H1 (cell line): ENCODE results near the gene ARHGEF5. TPM values are rescaled to one million over a fixed set of nuclear protein-coding genes. Genes with fewer than 3 reads are reported as not detected.

Source experiments
- CTCF ChIA-PET: fragments of 300-600 bp; sonication (Branson Sonifier 250); formaldehyde crosslinking; loops from one replicate; lab custom pipeline; 2021; ENCODE audit not compliant: partially characterized antibody; lab: Charles Lee
- POLR2A ChIA-PET: fragments of 300-600 bp; sonication (Branson Sonifier 250); formaldehyde crosslinking; loops from one replicate; lab custom pipeline; 2021; ENCODE audit warnings: inconsistent platforms; ENCODE audit not compliant: partially characterized antibody; lab: Charles Lee
- DNase-seq, 2 experiments: peaks; one replicate each; pipeline versions ENCODE4 v3.0.0 to v3.0.0-alpha.2; 2010 to 2022; ENCODE audit warnings: low spot score in 2 of 2, low read depth in 1 of 2, mixed read lengths in 1 of 2
- FAIRE-seq: peaks from 2 replicates; lab custom pipeline; 2011; peaks lifted over from hg19 to GRCh38; lab: Jason Lieb, UNC
- H2AFZ ChIP-seq: 2 replicates; pipeline ENCODE4 v1.8.1; 2012; ENCODE audit warnings: low read length, inconsistent platforms
- H2AK5ac ChIP-seq: 2 replicates; pipeline ENCODE4 v1.6.1; 2013; ENCODE audit warnings: low read depth, low read length
- H2BK120ac ChIP-seq: replicated peaks from 2 replicates; pipeline ENCODE3; 2013; ENCODE audit warnings: low read depth, low read length, inconsistent platforms
- H2BK12ac ChIP-seq: 2 replicates; pipeline ENCODE4 v1.6.1; 2013; ENCODE audit warnings: low read depth, low read length
- H2BK15ac ChIP-seq: 2 replicates; pipeline ENCODE4 v1.6.1; 2013; ENCODE audit warnings: low read length
- H2BK20ac ChIP-seq: 2 replicates; pipeline ENCODE4 v1.6.1; 2013; ENCODE audit warnings: low read length
- H2BK5ac ChIP-seq: 2 replicates; pipeline ENCODE4 v1.6.1; 2013; ENCODE audit warnings: low read depth, low read length
- H3K14ac ChIP-seq: 2 replicates; pipeline ENCODE4 v1.6.1; 2013; ENCODE audit warnings: inconsistent platforms; ENCODE audit not compliant: insufficient read length
- H3K18ac ChIP-seq: 2 replicates; pipeline ENCODE4 v1.6.1; 2013; ENCODE audit warnings: low read length; ENCODE audit errors: extremely low read depth
- H3K23ac ChIP-seq: 2 replicates; pipeline ENCODE4 v1.6.1; 2013; ENCODE audit warnings: inconsistent platforms; ENCODE audit not compliant: insufficient read length
- H3K23me2 ChIP-seq: 2 replicates; pipeline ENCODE4 v1.6.1; 2013; ENCODE audit warnings: low read depth, low read length
- H3K27ac ChIP-seq: 2 replicates; pipeline ENCODE4 v1.6.1; 2011; ENCODE audit warnings: low read depth, low read length, inconsistent platforms
- H3K27me3 ChIP-seq, 4 experiments: replicated peaks in 1 of 4; 1 replicate in 1 of 4; 2 replicates in 3 of 4; pipeline versions ENCODE4 v1.6.1 to v1.8.1; 2011 to 2013; ENCODE audit warnings: low read length in 3 of 4, mild to moderate bottlenecking in 3 of 4, inconsistent platforms in 2 of 4, mixed read lengths in 2 of 4, moderate library complexity in 1 of 4; ENCODE audit not compliant: control insufficient read depth in 3 of 4, insufficient read depth in 3 of 4; ENCODE audit errors: extremely low read depth in 1 of 4
- H3K36me3 ChIP-seq, 4 experiments: 2 replicates each; pipeline versions ENCODE4 v1.6.1 to v1.8.1; 2011 to 2013; ENCODE audit warnings: mild to moderate bottlenecking in 4 of 4, low read length in 3 of 4, moderate library complexity in 2 of 4, control low read depth in 1 of 4, inconsistent platforms in 1 of 4; ENCODE audit not compliant: insufficient read depth in 4 of 4, control insufficient read depth in 2 of 4
- H3K4ac ChIP-seq: replicated peaks from 2 replicates; pipeline ENCODE3; 2013; ENCODE audit warnings: low read length, low read depth, mixed read lengths, inconsistent platforms; ENCODE audit not compliant: insufficient read length
- H3K4me1 ChIP-seq, 4 experiments: replicated peaks in 1 of 4; 1 replicate in 1 of 4; 2 replicates in 3 of 4; pipeline versions ENCODE4 v1.6.1 to v1.8.1; 2011 to 2013; ENCODE audit warnings: low read length in 3 of 4, inconsistent platforms in 2 of 4, mixed read lengths in 1 of 4; ENCODE audit not compliant: insufficient read depth in 4 of 4, control insufficient read depth in 3 of 4
- H3K4me2 ChIP-seq, 2 experiments: 2 replicates each; pipeline versions ENCODE4 v1.6.1 to v1.8.1; 2011 to 2013; ENCODE audit warnings: low read depth in 2 of 2, low read length in 2 of 2, control low read depth in 1 of 2, inconsistent platforms in 1 of 2, mild to moderate bottlenecking in 1 of 2; ENCODE audit not compliant: insufficient read depth in 1 of 2
- H3K4me3 ChIP-seq, 4 experiments: fragments of 200-600, 300-600 bp in 1 of 4; sonication (generic), shearing (Covaris generic), sonication (Bioruptor Twin) in 1 of 4; 2 replicates each; pipeline versions ENCODE4 v1.5.1 to v1.8.1; 2011 to 2016; ENCODE audit warnings: low read length in 4 of 4, low read depth in 3 of 4, control low read depth in 2 of 4, inconsistent platforms in 2 of 4, mild to moderate bottlenecking in 2 of 4, mixed read lengths in 1 of 4, moderate library complexity in 1 of 4; ENCODE audit not compliant: insufficient read depth in 2 of 4; ENCODE audit errors: extremely low read depth in 1 of 4
- H3K56ac ChIP-seq: replicated peaks from 2 replicates; pipeline ENCODE3; 2013; ENCODE audit warnings: low read depth, mild to moderate bottlenecking, mixed read lengths, low read length, inconsistent platforms; ENCODE audit not compliant: insufficient read length
- H3K79me1 ChIP-seq: 2 replicates; pipeline ENCODE4 v1.6.1; 2013; ENCODE audit warnings: low read depth, low read length, control low read depth
- H3K79me2 ChIP-seq, 2 experiments: 2 replicates each; pipeline versions ENCODE4 v1.6.1 to v1.8.1; 2012 to 2013; ENCODE audit warnings: low read length in 2 of 2, mild to moderate bottlenecking in 2 of 2, inconsistent platforms in 1 of 2; ENCODE audit not compliant: insufficient read depth in 2 of 2, control insufficient read depth in 1 of 2
- H3K9ac ChIP-seq, 4 experiments: replicated peaks in 1 of 4; 1 replicate in 1 of 4; 2 replicates in 3 of 4; pipeline versions ENCODE4 v1.6.1 to v1.8.1; 2011 to 2013; ENCODE audit warnings: low read depth in 3 of 4, low read length in 3 of 4, control low read depth in 2 of 4, mild to moderate bottlenecking in 2 of 4, moderate library complexity in 2 of 4, inconsistent platforms in 1 of 4; ENCODE audit errors: extremely low read depth in 1 of 4
- H3K9me3 ChIP-seq, 2 experiments: 2 replicates each; pipeline versions ENCODE4 v1.6.1 to v1.8.1; 2012 to 2013; ENCODE audit warnings: mild to moderate bottlenecking in 2 of 2, moderate library complexity in 2 of 2, control low read depth in 1 of 2, inconsistent platforms in 1 of 2, low read depth in 1 of 2, low read length in 1 of 2, mixed read lengths in 1 of 2; ENCODE audit not compliant: insufficient read depth in 2 of 2
- H4K20me1 ChIP-seq, 2 experiments: replicated peaks in 1 of 2; 2 replicates each; pipeline versions ENCODE3 to v1.8.1; 2011 to 2013; ENCODE audit warnings: inconsistent platforms in 2 of 2, low read length in 2 of 2, mild to moderate bottlenecking in 1 of 2; ENCODE audit not compliant: insufficient read depth in 2 of 2, control insufficient read depth in 1 of 2
- H4K5ac ChIP-seq: 2 replicates; pipeline ENCODE4 v1.6.1; 2013; ENCODE audit warnings: low read length, low read depth, mixed read lengths, inconsistent platforms; ENCODE audit not compliant: insufficient read length
- H4K8ac ChIP-seq: 2 replicates; pipeline ENCODE4 v1.8.0; 2013; ENCODE audit warnings: mild to moderate bottlenecking, moderate library complexity, low read length, inconsistent platforms; ENCODE audit not compliant: insufficient read depth; ENCODE audit errors: extremely low read depth
- H4K91ac ChIP-seq: replicated peaks from 2 replicates; pipeline ENCODE3; 2013; ENCODE audit warnings: low read length, mixed read lengths, inconsistent platforms; ENCODE audit not compliant: insufficient read length
- CREB1 ChIP-seq: IDR thresholded peaks from 2 replicates; pipeline ENCODE4 v1.6.1; 2012; ENCODE audit warnings: inconsistent platforms
- CTBP2 ChIP-seq: IDR thresholded peaks from 2 replicates; pipeline ENCODE4 v1.7.0; 2011; ENCODE audit warnings: borderline replicate concordance, mild to moderate bottlenecking, moderate library complexity, mixed read lengths, low read length; ENCODE audit not compliant: insufficient read depth, insufficient read length
- EGR1 ChIP-seq: IDR thresholded peaks from 2 replicates; pipeline ENCODE4 v1.6.1; 2011; ENCODE audit warnings: low read depth, low read length, borderline replicate concordance
- NANOG ChIP-seq: IDR thresholded peaks from 2 replicates; pipeline ENCODE4 v1.6.1; 2011; ENCODE audit warnings: low read length, low read depth, mild to moderate bottlenecking, inconsistent platforms; ENCODE audit not compliant: insufficient read depth, poor library complexity, severe bottlenecking
- RAD21 ChIP-seq, 2 experiments: IDR thresholded peaks in 1 of 2; conservative IDR thresholded peaks in 1 of 2; 2 replicates each; pipeline ENCODE4 v1.6.1; 2011; ENCODE audit warnings: low read depth in 2 of 2, low read length in 2 of 2, improper control_type of control experiment in 1 of 2, inconsistent platforms in 1 of 2, mild to moderate bottlenecking in 1 of 2, moderate library complexity in 1 of 2
- SAP30 ChIP-seq: fragments of 300-600 bp; sonication (generic); IDR thresholded peaks from 2 replicates; pipeline ENCODE4 v1.7.1; 2012; ENCODE audit warnings: low read length, moderate library complexity, mild to moderate bottlenecking, inconsistent platforms; ENCODE audit not compliant: insufficient read depth, insufficient replicate concordance
- SRF ChIP-seq: IDR thresholded peaks from 2 replicates; pipeline ENCODE4 v1.6.1; 2011; ENCODE audit warnings: mild to moderate bottlenecking, low read depth, low read length, moderate library complexity
- TAF1 ChIP-seq: IDR thresholded peaks from 2 replicates; pipeline ENCODE4 v1.6.1; 2011; ENCODE audit warnings: mild to moderate bottlenecking, low read depth, low read length
- TEAD4 ChIP-seq: IDR thresholded peaks from 2 replicates; pipeline ENCODE4 v1.6.1; 2012; ENCODE audit warnings: low read depth, low read length, inconsistent platforms, mixed read lengths
- WGBS, 2 experiments: shearing (Covaris generic) in 1 of 2; methylation state at CpG; one replicate each; pipeline versions ENCODE4 v1.1.6 to v1.1.7; 2013 to 2015; ENCODE audit warnings: low lambda C conversion rate in 2 of 2, mixed read lengths in 2 of 2, inconsistent platforms in 1 of 2, low coverage in 1 of 2, missing lambda C conversion rate in 1 of 2; ENCODE audit not compliant: insufficient replicate concordance in 2 of 2, insufficient coverage in 1 of 2, insufficient read length in 1 of 2; ENCODE audit errors: extremely low coverage in 1 of 2, missing lambda C conversion rate in 1 of 2; 5-methylcytosine and 5-hydroxymethylcytosine counted together
- polyA plus RNA-seq, 7 experiments: library from polyadenylated mRNA; depleted of rRNA in 3 of 7; stranded (reverse) in 5 of 7; unstranded in 2 of 7; fragments of >200 nt in 5 of 7; fragments of 200-250 nt in 2 of 7; gene quantifications; 1 replicate in 5 of 7; 2 replicates in 1 of 7; 4 replicates in 1 of 7; pipeline versions ENCODE4 v1.2.1 to v1.2.3, GENCODE V29; 2011 to 2013; ENCODE audit warnings: missing spikeins in 2 of 7, mixed read lengths in 2 of 7
- total RNA-seq: library from RNA; stranded (reverse); fragmentation: NEBNext Ultra II Directional; extraction: Animal tissue kit (Norgen Biotek cat#: 25700); gene quantifications from 2 replicates; pipeline ENCODE4 v1.2.1, GENCODE V29; 2021
- TF ChIP-seq, protein P1 (sequence below), 3 experiments: IDR thresholded peaks; 1 replicate in 2 of 3; 2 replicates in 1 of 3; pipeline versions ENCODE4 v1.5.1 to v1.6.1; 2011; ENCODE audit warnings: low read length in 3 of 3, mild to moderate bottlenecking in 3 of 3, inconsistent platforms in 2 of 3, low read depth in 1 of 3, moderate library complexity in 1 of 3; ENCODE audit not compliant: insufficient read depth in 1 of 3; ENCODE audit errors: control extremely low read depth in 1 of 3

Gene ARHGEF5
- total and polyA plus RNA-seq, 2 of the 8 experiments (the other 6 are each of a cell fraction or from before 2014, with no cell fraction given), result 12.8 to 34.6 TPM

DNA sequence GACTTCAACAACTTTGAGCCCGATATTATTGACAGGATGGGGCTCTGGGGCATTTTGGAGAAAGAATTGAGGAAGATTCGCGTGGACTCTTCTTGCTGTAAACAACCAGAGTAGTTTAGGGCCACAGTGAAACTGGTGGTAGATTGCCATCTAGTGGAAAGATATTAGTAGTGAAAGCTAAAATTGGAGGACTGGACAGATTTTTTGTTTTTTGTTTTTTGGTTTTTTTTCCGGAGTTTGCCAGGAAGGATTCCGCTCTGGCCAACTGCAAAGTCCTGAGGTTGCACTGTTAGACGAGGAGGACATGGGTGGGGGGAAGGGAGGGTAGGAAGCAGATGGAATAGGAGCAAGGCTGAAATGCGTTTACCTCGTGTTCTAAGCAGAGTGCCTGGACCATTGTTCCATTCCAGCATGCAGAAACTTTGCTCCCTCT, 36.6 kb downstream of the ARHGEF5 start:
- peak overlapping the region; percentile 81; the same call in 1 of the 2 replicates for H4K8ac ChIP-seq
- H2BK120ac ChIP-seq, result no peak overlapping the region
- H3K9ac ChIP-seq, result no peak overlapping the region
- no peak overlapping the region for H2AK5ac ChIP-seq
- H3K23ac ChIP-seq, result no peak overlapping the region
- H3K4ac ChIP-seq, result no peak overlapping the region
- no peaks in the 10 kb centered on the region for H3K23me2 ChIP-seq
- 51% methylated on average over 8 of the region's 8 CpGs; no CpG with 5 or more reads in 1 of the 2 experiments for WGBS, 2 experiments
- no peaks in the 10 kb centered on the region for H3K79me2 ChIP-seq
- no peak overlapping the region for H3K18ac ChIP-seq
- H3K79me1 ChIP-seq, result no peaks in the 10 kb centered on the region
- H2BK5ac ChIP-seq, result no peak overlapping the region
- H3K27ac ChIP-seq, result no peak overlapping the region
- H3K36me3 ChIP-seq, result no peaks in the 10 kb centered on the region
- no peak overlapping the region for H3K56ac ChIP-seq
- H2AFZ ChIP-seq, result peak overlapping the region; percentile 93
- peaks cover 0 to 2% (median 0%) of the 10 kb centered on the region in 4 experiments; a peak in 2 of 7 replicates for H3K4me1 ChIP-seq
- H3K14ac ChIP-seq, result no peak overlapping the region
- no peak overlapping the region for H4K5ac ChIP-seq
- CTCF ChIA-PET, result interaction anchor here (0.8 to 4.9 kb wide), 14 partner anchors 8 to 256 kb away, joined by 3 to 28 read pairs (median 6); partner anchors contain the start of gene NOBOX
- POLR2A ChIA-PET, result no interaction called here
- no peaks in the 10 kb centered on the region for H3K9me3 ChIP-seq
- FAIRE-seq, result no peak
- H3K4me2 ChIP-seq, result no peak overlapping the region
- no peak overlapping the region for H3K4me3 ChIP-seq
- H2BK12ac ChIP-seq, result 0 out of 2 replicates have a peak overlapping the region, but pooled peaks have one; percentile 13
- H2BK15ac ChIP-seq, result 0 out of 2 replicates have a peak overlapping the region, but pooled peaks have one; percentile 73
- H2BK20ac ChIP-seq, result no peak overlapping the region
- no peaks in the 10 kb centered on the region for H4K20me1 ChIP-seq
- peak in 1 of 2 experiments; percentile 45 for DNase-seq
- H3K27me3 ChIP-seq, result no peaks in the 10 kb centered on the region
- H4K91ac ChIP-seq, result no peak overlapping the region
- TF ChIP-seq CREB1 (no peak), RAD21 (IDR thresholded peaks at IDR 0.05 in 1 of 2, conservative IDR thresholded peaks at IDR 0.05 in 1 of 2; ENCODE audit: low read depth in 2 of 2, low read length in 2 of 2) (peak; percentile 86 to 90), SRF (no peak), SAP30 (no peak), EGR1 (no peak), TEAD4 (no peak), TAF1 (no peak), CTBP2 (no peak), NANOG (no peak)
- TF ChIP-seq, protein P1, sequence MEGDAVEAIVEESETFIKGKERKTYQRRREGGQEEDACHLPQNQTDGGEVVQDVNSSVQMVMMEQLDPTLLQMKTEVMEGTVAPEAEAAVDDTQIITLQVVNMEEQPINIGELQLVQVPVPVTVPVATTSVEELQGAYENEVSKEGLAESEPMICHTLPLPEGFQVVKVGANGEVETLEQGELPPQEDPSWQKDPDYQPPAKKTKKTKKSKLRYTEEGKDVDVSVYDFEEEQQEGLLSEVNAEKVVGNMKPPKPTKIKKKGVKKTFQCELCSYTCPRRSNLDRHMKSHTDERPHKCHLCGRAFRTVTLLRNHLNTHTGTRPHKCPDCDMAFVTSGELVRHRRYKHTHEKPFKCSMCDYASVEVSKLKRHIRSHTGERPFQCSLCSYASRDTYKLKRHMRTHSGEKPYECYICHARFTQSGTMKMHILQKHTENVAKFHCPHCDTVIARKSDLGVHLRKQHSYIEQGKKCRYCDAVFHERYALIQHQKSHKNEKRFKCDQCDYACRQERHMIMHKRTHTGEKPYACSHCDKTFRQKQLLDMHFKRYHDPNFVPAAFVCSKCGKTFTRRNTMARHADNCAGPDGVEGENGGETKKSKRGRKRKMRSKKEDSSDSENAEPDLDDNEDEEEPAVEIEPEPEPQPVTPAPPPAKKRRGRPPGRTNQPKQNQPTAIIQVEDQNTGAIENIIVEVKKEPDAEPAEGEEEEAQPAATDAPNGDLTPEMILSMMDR (IDR thresholded peaks at IDR 0.05; ENCODE audit: control extremely low read depth in 1 of 3, insufficient read depth in 1 of 3, low read depth in 1 of 3, low read length in 3 of 3), result peak in 2 of 3 experiments; percentile 63 to 67; a peak in 3 of 4 replicates
